HepG2 (cell line): ENCODE data around the gene KIF1B. TPM values are rescaled to one million over a fixed set of nuclear protein-coding genes. Genes with fewer than 3 reads are reported as not detected.

Experiments used
- ARID2 ChIP-seq: sonication (generic); formaldehyde crosslinking; IDR thresholded peaks from 2 replicates; pipeline ENCODE4 v1.8.1; 2022; ENCODE audit warnings: mild to moderate bottlenecking, missing genetic modification reagents, borderline replicate concordance
- ELF1 ChIP-seq: sonication (generic); formaldehyde crosslinking; IDR thresholded peaks from 2 replicates; pipeline ENCODE4 v1.4.0; 2020; ENCODE audit warnings: missing genetic modification reagents
- ERF ChIP-seq: IDR thresholded peaks from 2 replicates; pipeline ENCODE4 v1.6.1; 2018; ENCODE audit warnings: missing biosample characterization, missing genetic modification reagents
- HMGA1 ChIP-seq: sonication (generic); formaldehyde crosslinking; conservative IDR thresholded peaks from 2 replicates; pipeline ENCODE4 v1.4.0; 2020; ENCODE audit warnings: missing genetic modification reagents
- HNRNPUL1 ChIP-seq: fragments of 200-400 bp; formaldehyde crosslinking; IDR thresholded peaks from 2 replicates; pipeline ENCODE4 v1.6.1; 2017; ENCODE audit warnings: low read depth, mild to moderate bottlenecking, low read length, moderate library complexity
- MYPOP ChIP-seq: sonication (generic); formaldehyde crosslinking; IDR thresholded peaks from 2 replicates; pipeline ENCODE4 v1.8.1; 2023; ENCODE audit warnings: mild to moderate bottlenecking, moderate library complexity, missing genetic modification reagents
- PCBP2 ChIP-seq: fragments of 200-400 bp; formaldehyde crosslinking; optimal IDR thresholded peaks from 2 replicates; pipeline ENCODE3; 2018; ENCODE audit warnings: low read length, low read depth; ENCODE audit not compliant: poor library complexity, severe bottlenecking
- PHF21A ChIP-seq: sonication (generic); formaldehyde crosslinking; IDR thresholded peaks from 2 replicates; pipeline ENCODE4 v1.5.0; 2020; ENCODE audit warnings: mild to moderate bottlenecking, missing genetic modification reagents
- POGZ ChIP-seq: sonication (generic); formaldehyde crosslinking; IDR thresholded peaks from 2 replicates; pipeline ENCODE4 v1.4.0; 2020; ENCODE audit warnings: mild to moderate bottlenecking, missing genetic modification reagents
- RELA ChIP-seq: sonication (generic); formaldehyde crosslinking; IDR thresholded peaks from 2 replicates; pipeline ENCODE4 v1.4.0; 2020; ENCODE audit warnings: missing genetic modification reagents
- RFXANK ChIP-seq: IDR thresholded peaks from 2 replicates; pipeline ENCODE4 v1.6.1; 2016
- TEF ChIP-seq: sonication (generic); formaldehyde crosslinking; IDR thresholded peaks from 2 replicates; pipeline ENCODE4 v1.5.0; 2020; ENCODE audit warnings: missing genetic modification reagents
- ZGPAT ChIP-seq: IDR thresholded peaks from 2 replicates; pipeline ENCODE4 v1.6.1; 2016; ENCODE audit warnings: mild to moderate bottlenecking
- ZIK1 ChIP-seq: sonication (generic); formaldehyde crosslinking; IDR thresholded peaks from 2 replicates; pipeline ENCODE4 v1.5.0; 2020; ENCODE audit warnings: mild to moderate bottlenecking, low read depth, missing genetic modification reagents, borderline replicate concordance
- ZNF12 ChIP-seq: sonication (generic); formaldehyde crosslinking; IDR thresholded peaks from 2 replicates; pipeline ENCODE4 v1.5.0; 2020; ENCODE audit warnings: missing genetic modification reagents
- ZNF318 ChIP-seq: sonication (generic); formaldehyde crosslinking; IDR thresholded peaks from 2 replicates; pipeline ENCODE4 v1.4.0; 2020; ENCODE audit warnings: mild to moderate bottlenecking, missing genetic modification reagents
- ZNF367 ChIP-seq: sonication (generic); formaldehyde crosslinking; IDR thresholded peaks from 2 replicates; pipeline ENCODE4 v1.4.0; 2020; ENCODE audit warnings: missing genetic modification reagents, borderline replicate concordance
- ZNF430 ChIP-seq: sonication (generic); formaldehyde crosslinking; IDR thresholded peaks from 2 replicates; pipeline ENCODE4 v1.9.0; 2021; ENCODE audit warnings: mild to moderate bottlenecking, missing genetic modification reagents
- ZNF670 ChIP-seq: sonication (generic); formaldehyde crosslinking; IDR thresholded peaks from 2 replicates; pipeline ENCODE4 v1.8.0; 2022; ENCODE audit warnings: mild to moderate bottlenecking, missing genetic modification reagents, borderline replicate concordance
- polyA plus RNA-seq, 8 experiments: library from polyadenylated mRNA; depleted of rRNA in 3 of 8; stranded (reverse) in 7 of 8; unstranded in 1 of 8; fragments of >200 nt; fragmentation: Illumina TruSeq in 4 of 8; extraction: Trizol in 4 of 8; gene quantifications; 2 replicates each; pipeline versions ENCODE4 v1.2.1 to v1.2.3, GENCODE V29; 2011 to 2016; ENCODE audit warnings: low read depth in 4 of 8, missing spikeins in 1 of 8, mixed read lengths in 1 of 8; ENCODE audit not compliant: insufficient read depth in 1 of 8
- total RNA-seq, 5 experiments: library from RNA; depleted of rRNA; stranded (reverse); fragments of >200 nt; fragmentation: Illumina TruSeq; extraction: Trizol; gene quantifications; 2 replicates each; pipeline ENCODE4 v1.2.3, GENCODE V29; 2016; ENCODE audit warnings: low read depth in 1 of 5

KIF1B gene
- total and polyA plus RNA-seq, 2 of the 13 experiments (the other 11 are each of a cell fraction or from before 2014, with no cell fraction given) = 26.7 to 32.5 TPM

GRCh38 chr1:10398734-10399443, 188.5 kb downstream of the KIF1B start, which contains the start of gene PGD (continued):
- TF ChIP-seq ZNF318 (CRISPR knock-in tag) (peak; percentile 43; the same call in 1 of the 2 replicates), RELA (peak; percentile 7; the same call in 1 of the 2 replicates), RFXANK (CRISPR knock-in tag) (no peak; the same call in 1 of the 2 replicates), ZNF430 (peak; percentile 49; the same call in 1 of the 2 replicates), ZNF367 (peak; percentile 27; the same call in 1 of the 2 replicates), HNRNPUL1 (no peak; the same call in none of the 2 replicates), ZNF12 (peak; percentile 69), ZGPAT (CRISPR knock-in tag) (peak; percentile 98), PHF21A (peak; percentile 82; the same call in 1 of the 2 replicates), POGZ (CRISPR knock-in tag) (peak; percentile 72), PCBP2 (no peak), ELF1 (peak; percentile 43; the same call in 1 of the 2 replicates), ZNF670 (CRISPR knock-in tag) (no peak), HMGA1 (CRISPR knock-in tag) (no peak), ARID2 (peak; percentile 49), TEF (CRISPR knock-in tag) (peak; percentile 68), ERF (peak; percentile 70), MYPOP (CRISPR knock-in tag) (peak; percentile 96), ZIK1 (CRISPR knock-in tag) (peak; percentile 87)
